ENCODE measurements around the gene RAD54L. TPM values are rescaled to one million over a fixed set of nuclear protein-coding genes. Genes with fewer than 3 reads are reported as not detected.
"Not testable (repeated sequence)": the region's sequence is repeated elsewhere in the genome, so short reads cannot be mapped to it uniquely, and the experiment has no call there.

RAD54L gene
- total RNA-seq, 2 experiments from 2014 or later = 64.6 to 65.1 TPM

GRCh38 chr1:46221749-46222148, 25.8 kb upstream of the RAD54L start:
- Mint-ChIP-seq H3K27ac (no peak overlapping the region), H3K4me1 (ENCODE audit: low read depth) (peaks cover 2% of the 10 kb centered on the region), H3K36me3 (ENCODE audit: low read depth) (no peaks in the 10 kb centered on the region), H3K27me3 (no peaks in the 10 kb centered on the region), H3K9me3 (no peaks in the 10 kb centered on the region), H3K4me3 (no peak overlapping the region)
- CTCF ChIA-PET = interaction anchor here (0.8 to 3.6 kb wide), 8 partner anchors 10 to 185 kb away, joined by 3 to 54 read pairs (median 4); partner anchors contain the start of gene LURAP1
- POLR2A ChIA-PET = no interaction called here
- intact Hi-C loops (cut with micrococcal nuclease) = loop anchor here (2.0 kb wide), 1 partner anchor 185 kb away; no protein-coding TSS in a partner anchor
- no peak for DNase-seq
- TF ChIP-seq, protein P1, sequence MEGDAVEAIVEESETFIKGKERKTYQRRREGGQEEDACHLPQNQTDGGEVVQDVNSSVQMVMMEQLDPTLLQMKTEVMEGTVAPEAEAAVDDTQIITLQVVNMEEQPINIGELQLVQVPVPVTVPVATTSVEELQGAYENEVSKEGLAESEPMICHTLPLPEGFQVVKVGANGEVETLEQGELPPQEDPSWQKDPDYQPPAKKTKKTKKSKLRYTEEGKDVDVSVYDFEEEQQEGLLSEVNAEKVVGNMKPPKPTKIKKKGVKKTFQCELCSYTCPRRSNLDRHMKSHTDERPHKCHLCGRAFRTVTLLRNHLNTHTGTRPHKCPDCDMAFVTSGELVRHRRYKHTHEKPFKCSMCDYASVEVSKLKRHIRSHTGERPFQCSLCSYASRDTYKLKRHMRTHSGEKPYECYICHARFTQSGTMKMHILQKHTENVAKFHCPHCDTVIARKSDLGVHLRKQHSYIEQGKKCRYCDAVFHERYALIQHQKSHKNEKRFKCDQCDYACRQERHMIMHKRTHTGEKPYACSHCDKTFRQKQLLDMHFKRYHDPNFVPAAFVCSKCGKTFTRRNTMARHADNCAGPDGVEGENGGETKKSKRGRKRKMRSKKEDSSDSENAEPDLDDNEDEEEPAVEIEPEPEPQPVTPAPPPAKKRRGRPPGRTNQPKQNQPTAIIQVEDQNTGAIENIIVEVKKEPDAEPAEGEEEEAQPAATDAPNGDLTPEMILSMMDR (IDR thresholded peaks at IDR 0.05) = no peak
- no peak for ATAC-seq

DNA sequence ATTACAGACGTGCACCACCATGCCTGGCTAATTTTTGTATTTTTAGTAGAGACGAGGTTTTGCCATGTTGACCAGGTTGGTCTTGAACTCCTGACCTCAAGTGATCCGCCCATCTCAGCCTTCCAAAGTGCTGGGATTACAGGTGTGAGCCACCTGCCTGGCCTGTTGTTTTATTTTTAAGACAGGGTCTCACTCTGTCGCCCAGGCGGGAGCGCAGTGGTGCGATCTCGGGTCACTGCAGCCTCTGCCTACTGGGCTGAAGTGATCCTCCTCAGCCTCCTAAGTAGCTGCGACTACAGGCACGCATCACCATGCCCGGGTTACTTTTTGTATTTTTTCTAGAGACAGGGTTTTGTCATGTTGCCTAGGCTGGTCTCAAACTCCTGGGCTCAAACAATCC, 24.5 kb upstream of the RAD54L start:
- not testable (repeated sequence) for H3K4me1 Mint-ChIP-seq (ENCODE audit: low read depth); ATAC-seq; H3K27me3 Mint-ChIP-seq; H3K27ac Mint-ChIP-seq; H3K36me3 Mint-ChIP-seq (ENCODE audit: low read depth); H3K9me3 Mint-ChIP-seq; DNase-seq; H3K4me3 Mint-ChIP-seq
- ChIA-PET POLR2A (interaction anchor here (0.8 to 1.6 kb wide), 3 partner anchors 24 to 184 kb away, joined by 3 to 4 read pairs (median 3); no protein-coding TSS in a partner anchor), CTCF (interaction anchor here (1.0 to 3.6 kb wide), 37 partner anchors 10 to 212 kb away, joined by 3 to 54 read pairs (median 6); partner anchors contain the start of genes LURAP1, PIK3R3, POMGNT1 and RAD54L)
- intact Hi-C loops (cut with micrococcal nuclease) = loop anchor here (2.0 kb wide), 1 partner anchor 186 kb away; no protein-coding TSS in a partner anchor

GRCh38 chr1:46223472-46223943, 24.1 kb upstream of the RAD54L start:
- H3K27me3 Mint-ChIP-seq = no peaks in the 10 kb centered on the region
- peaks cover 2% of the 10 kb centered on the region for H3K4me1 Mint-ChIP-seq (ENCODE audit: low read depth)
- ChIA-PET POLR2A (interaction anchor here (0.8 to 1.6 kb wide), 3 partner anchors 24 to 184 kb away, joined by 3 to 4 read pairs (median 3); no protein-coding TSS in a partner anchor), CTCF (interaction anchor here (0.6 to 3.6 kb wide), 51 partner anchors 11 to 424 kb away, joined by 3 to 54 read pairs (median 5); partner anchors contain the start of genes LURAP1, PIK3R3, POMGNT1 and RAD54L)
- no peak overlapping the region for H3K27ac Mint-ChIP-seq
- intact Hi-C loops (cut with micrococcal nuclease) = loop anchor here (2.0 kb wide), 1 partner anchor 187 kb away; no protein-coding TSS in a partner anchor
- H3K36me3 Mint-ChIP-seq (ENCODE audit: low read depth) = no peaks in the 10 kb centered on the region
- H3K9me3 Mint-ChIP-seq = no peaks in the 10 kb centered on the region
- DNase-seq (peak; percentile 87), ATAC-seq (peak; percentile 98)
- TF ChIP-seq, protein P1 (IDR thresholded peaks at IDR 0.05) = peak; percentile 88
- no peak overlapping the region for H3K4me3 Mint-ChIP-seq

DNA sequence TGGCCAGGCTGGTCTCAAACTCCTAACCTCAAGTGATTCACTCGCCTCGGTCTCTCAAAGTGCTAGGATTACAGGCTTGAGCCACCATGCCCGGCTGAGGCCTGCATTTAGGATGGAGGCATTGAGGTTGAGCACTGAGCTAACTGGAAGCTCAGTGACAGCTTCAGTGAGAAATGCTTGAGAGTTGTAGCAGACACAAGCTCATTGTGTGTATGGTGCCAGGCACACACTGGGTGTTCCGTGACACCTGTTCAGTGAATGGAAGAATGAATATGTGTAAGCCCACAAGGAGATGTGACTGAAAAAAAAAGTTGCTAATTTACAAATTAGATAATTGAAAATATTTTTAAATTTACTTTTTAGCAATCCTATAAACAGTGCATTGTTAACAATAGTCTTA, 22.6 kb upstream of the RAD54L start:
- POLR2A ChIA-PET = interaction anchor here (0.9 to 1.2 kb wide), 3 partner anchors 20 to 58 kb away, joined by 3 to 5 read pairs (median 3); no protein-coding TSS in a partner anchor

DNA sequence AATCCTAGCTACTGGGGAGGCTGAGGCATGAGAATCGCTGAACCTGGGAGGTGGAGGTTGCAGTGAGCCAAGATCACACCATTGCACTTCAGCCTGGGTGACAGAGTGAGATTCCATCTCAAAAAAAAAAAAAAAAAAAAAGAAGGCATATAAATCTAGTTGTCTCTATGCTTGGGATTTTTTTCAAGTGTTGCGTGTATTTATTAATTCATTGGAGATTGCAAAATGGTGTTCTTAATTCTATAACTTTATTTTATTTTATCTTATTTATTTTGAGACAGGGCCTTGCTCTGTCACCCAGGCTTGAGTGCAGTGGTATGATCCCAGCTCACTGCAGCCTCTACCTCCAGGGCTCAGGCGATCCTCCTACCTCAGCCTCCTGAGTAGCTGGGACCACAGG, 16.3 kb upstream of the RAD54L start:
- not testable (repeated sequence) for H3K27ac Mint-ChIP-seq, H3K27me3 Mint-ChIP-seq
- CTCF ChIA-PET = interaction anchor here (0.8 to 6.2 kb wide), 3 partner anchors 8 to 13 kb away, joined by 3 to 38 read pairs (median 11); no protein-coding TSS in a partner anchor

More for the DNA sequence above, 22.6 kb upstream of the RAD54L start:
- H3K27me3 Mint-ChIP-seq = no peaks in the 10 kb centered on the region
- CTCF ChIA-PET = interaction anchor here (1.1 to 2.7 kb wide), 8 partner anchors 9 to 426 kb away, joined by 3 to 38 read pairs (median 5); no protein-coding TSS in a partner anchor
- TF ChIP-seq, protein P1 (IDR thresholded peaks at IDR 0.05) = no peak
- no peak for ATAC-seq
- H3K9me3 Mint-ChIP-seq = no peaks in the 10 kb centered on the region
- no peaks in the 10 kb centered on the region for H3K36me3 Mint-ChIP-seq (ENCODE audit: low read depth)
- H3K4me1 Mint-ChIP-seq (ENCODE audit: low read depth) = peaks cover 2% of the 10 kb centered on the region
- no peak overlapping the region for H3K4me3 Mint-ChIP-seq
- no peak overlapping the region for H3K27ac Mint-ChIP-seq
- intact Hi-C loops (cut with micrococcal nuclease) = no loop called here
- no peak for DNase-seq

DNA sequence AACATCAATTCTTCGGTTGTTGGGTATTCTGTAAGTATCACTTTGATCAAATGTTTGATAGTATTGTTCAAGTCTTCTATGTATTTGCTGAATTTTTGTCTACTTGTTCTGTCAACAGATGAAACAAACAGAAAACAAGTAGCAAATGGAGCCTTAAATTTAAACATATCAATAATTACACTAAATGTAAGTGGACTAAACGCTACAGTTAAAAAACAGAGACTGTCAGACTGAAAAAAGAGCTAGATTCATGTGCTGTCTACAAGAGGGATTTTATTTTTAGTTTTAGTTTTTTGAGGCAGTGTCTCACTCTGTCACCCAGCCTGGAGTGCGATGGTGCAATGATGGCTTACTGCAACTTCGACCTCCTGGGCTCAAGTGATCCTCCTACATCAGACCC, 10.7 kb upstream of the RAD54L start:
- CTCF ChIA-PET = interaction anchor here (6.2 kb wide), 1 partner anchor 13 kb away, joined by 38 read pairs; no protein-coding TSS in a partner anchor
- H3K27ac Mint-ChIP-seq = no peak overlapping the region
- POLR2A ChIA-PET = interaction anchor here (1.1 kb wide), 1 partner anchor 173 kb away, joined by 3 read pairs; no protein-coding TSS in a partner anchor
- ATAC-seq = no peak
- intact Hi-C loops (cut with micrococcal nuclease) = no loop called here
- no peaks in the 10 kb centered on the region for H3K9me3 Mint-ChIP-seq
- no peak for DNase-seq
- no peaks in the 10 kb centered on the region for H3K36me3 Mint-ChIP-seq (ENCODE audit: low read depth)
- H3K4me1 Mint-ChIP-seq (ENCODE audit: low read depth) = no peaks in the 10 kb centered on the region
- no peaks in the 10 kb centered on the region for H3K27me3 Mint-ChIP-seq
- no peak overlapping the region for H3K4me3 Mint-ChIP-seq
- TF ChIP-seq, protein P1 (IDR thresholded peaks at IDR 0.05) = no peak

More for the DNA sequence above, 16.3 kb upstream of the RAD54L start:
- H3K4me3 Mint-ChIP-seq; H3K4me1 Mint-ChIP-seq (ENCODE audit: low read depth); intact Hi-C loops (cut with micrococcal nuclease); DNase-seq; H3K9me3 Mint-ChIP-seq; H3K36me3 Mint-ChIP-seq (ENCODE audit: low read depth); ATAC-seq: not testable (repeated sequence)
- POLR2A ChIA-PET = interaction anchor here (0.7 kb wide), 1 partner anchor 43 kb away, joined by 4 read pairs; no protein-coding TSS in a partner anchor

GRCh38 chr1:46238865-46239264, 8.7 kb upstream of the RAD54L start:
- H3K4me3 Mint-ChIP-seq; H3K9me3 Mint-ChIP-seq; H3K36me3 Mint-ChIP-seq (ENCODE audit: low read depth); H3K27ac Mint-ChIP-seq; ATAC-seq; H3K27me3 Mint-ChIP-seq; DNase-seq; H3K4me1 Mint-ChIP-seq (ENCODE audit: low read depth); intact Hi-C loops (cut with micrococcal nuclease): not testable (repeated sequence)
- POLR2A ChIA-PET = interaction anchor here (0.8 kb wide), 1 partner anchor 64 kb away, joined by 3 read pairs; no protein-coding TSS in a partner anchor
- CTCF ChIA-PET = interaction anchor here (1.0 kb wide), 1 partner anchor 15 kb away, joined by 3 read pairs; no protein-coding TSS in a partner anchor

- ATAC-seq; H3K9me3 Mint-ChIP-seq; H3K4me1 Mint-ChIP-seq (ENCODE audit: low read depth); H3K27ac Mint-ChIP-seq; H3K36me3 Mint-ChIP-seq (ENCODE audit: low read depth); intact Hi-C loops (cut with micrococcal nuclease); H3K27me3 Mint-ChIP-seq; DNase-seq; POLR2A ChIA-PET; H3K4me3 Mint-ChIP-seq; CTCF ChIA-PET: not testable (repeated sequence)
These were observed 5.8 kb upstream of the RAD54L start for GRCh38 chr1:46241733-46242132.

All from activated CD8-positive, alpha-beta T cell treated with anti-CD3 and anti-CD28 coated beads for 36 hours (primary cell).